A673 (cell line): ENCODE measurements around the gene CRYBB1.

Source experiments
- CTCF ChIP-seq: fragments of 300-800, 200-600 bp; sonication (generic); conservative IDR thresholded peaks from 2 replicates; pipeline ENCODE4 v1.5.1; 2017; ENCODE audit warnings: low read depth, mild to moderate bottlenecking, antibody characterized with exemption, low read length, moderate library complexity, mixed read lengths
- EZH2 ChIP-seq: fragments of 200-600 bp; sonication (generic); IDR thresholded peaks from 2 replicates; pipeline ENCODE4 v1.6.1; 2017; ENCODE audit warnings: borderline replicate concordance, low read depth, mild to moderate bottlenecking, mixed read lengths, antibody characterized with exemption, low read length; ENCODE audit not compliant: poor library complexity, severe bottlenecking

- TF ChIP-seq CTCF (no peak), EZH2 (no peak)
These were observed 2.7 kb downstream of the CRYBB1 start for GRCh38 chr22:26615149-26615548.
